ENCODE measurements around the gene NECTIN3.

Gene NECTIN3

GRCh38 chr3:111210866-111211564, 139.4 kb downstream of the NECTIN3 start:
- DNase-seq = no peak

DNA sequence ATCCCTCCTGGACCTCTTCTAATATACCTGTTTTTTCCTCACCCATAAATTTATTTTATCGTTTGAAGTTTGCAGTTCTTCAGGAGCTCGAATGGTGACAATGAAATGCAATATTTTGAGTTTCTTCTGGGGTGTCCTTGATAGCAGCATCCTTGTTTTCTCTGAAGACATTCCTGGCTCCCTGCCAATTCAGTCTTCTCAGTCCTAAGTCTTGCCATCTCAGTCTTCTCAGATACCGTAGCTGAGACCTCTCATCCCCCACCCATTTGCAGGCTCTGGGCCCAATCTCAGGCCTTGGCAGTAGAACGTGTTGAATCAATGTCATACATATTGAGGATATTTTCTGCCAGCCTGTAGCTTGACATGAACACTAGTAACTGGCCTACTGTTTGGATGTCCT, 140.9 kb downstream of the NECTIN3 start:
- DNase-seq = no peak

GRCh38 chr3:111215481-111215880, 143.9 kb downstream of the NECTIN3 start:
- DNase-seq = no peak

DNA sequence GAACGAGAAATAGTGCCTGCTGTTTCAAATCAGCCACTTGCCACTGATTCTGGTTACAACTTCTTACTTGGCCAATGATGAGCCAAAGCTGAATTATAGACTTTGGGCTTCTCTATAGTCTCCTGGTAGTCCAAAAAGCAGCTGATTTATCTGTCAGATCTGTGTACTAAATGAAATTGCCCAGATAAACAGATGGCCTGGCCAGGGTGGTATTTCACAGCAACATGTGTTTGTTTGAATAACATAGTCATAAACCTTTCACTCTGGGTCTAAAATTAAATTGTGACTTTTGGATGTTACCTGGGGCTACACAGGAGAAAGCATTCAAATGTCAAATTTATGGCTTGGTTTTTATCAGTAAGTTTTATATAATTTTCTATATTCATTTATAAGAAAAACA, 147.0 kb downstream of the NECTIN3 start:
- DNase-seq = no peak

DNA sequence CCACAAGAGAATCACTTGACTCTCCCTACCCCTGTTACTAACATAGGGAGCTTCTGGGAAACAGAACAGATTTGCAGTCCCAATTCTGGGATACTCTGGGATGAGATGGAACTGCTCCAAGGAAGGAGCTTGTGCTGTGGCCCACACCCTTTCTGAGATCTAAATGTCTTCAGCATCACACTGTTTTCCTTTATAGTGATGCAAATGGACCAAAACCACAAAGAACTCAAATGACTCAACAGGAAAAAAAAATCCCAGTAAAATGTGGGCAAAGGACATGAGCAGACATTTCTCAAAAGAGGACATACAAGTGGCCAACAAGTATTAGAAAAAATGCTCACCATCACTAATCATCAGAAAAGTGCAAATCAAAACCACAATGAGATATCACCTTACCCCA, 155.6 kb downstream of the NECTIN3 start:
- peak; percentile 28 for DNase-seq

DNA sequence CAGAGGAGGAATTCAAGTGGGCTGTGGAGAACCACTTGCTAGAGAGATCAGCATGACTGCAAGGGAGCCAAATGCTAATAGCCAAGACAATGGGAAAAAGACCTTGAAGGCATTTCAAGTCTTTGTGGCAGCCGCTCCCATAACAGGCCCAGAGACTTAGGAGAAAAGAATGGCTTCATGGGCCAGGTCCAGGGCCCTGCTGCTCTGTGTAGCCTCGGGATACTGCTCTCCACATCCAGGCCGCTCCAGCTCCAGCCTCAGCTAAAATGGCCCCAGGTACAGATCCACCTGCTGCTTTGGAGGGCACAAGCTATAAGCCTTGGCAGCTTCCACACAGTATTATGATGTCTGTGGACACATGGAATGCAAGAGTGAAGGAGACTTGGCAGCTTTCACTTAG, 157.7 kb downstream of the NECTIN3 start:
- no peak for DNase-seq

DNA sequence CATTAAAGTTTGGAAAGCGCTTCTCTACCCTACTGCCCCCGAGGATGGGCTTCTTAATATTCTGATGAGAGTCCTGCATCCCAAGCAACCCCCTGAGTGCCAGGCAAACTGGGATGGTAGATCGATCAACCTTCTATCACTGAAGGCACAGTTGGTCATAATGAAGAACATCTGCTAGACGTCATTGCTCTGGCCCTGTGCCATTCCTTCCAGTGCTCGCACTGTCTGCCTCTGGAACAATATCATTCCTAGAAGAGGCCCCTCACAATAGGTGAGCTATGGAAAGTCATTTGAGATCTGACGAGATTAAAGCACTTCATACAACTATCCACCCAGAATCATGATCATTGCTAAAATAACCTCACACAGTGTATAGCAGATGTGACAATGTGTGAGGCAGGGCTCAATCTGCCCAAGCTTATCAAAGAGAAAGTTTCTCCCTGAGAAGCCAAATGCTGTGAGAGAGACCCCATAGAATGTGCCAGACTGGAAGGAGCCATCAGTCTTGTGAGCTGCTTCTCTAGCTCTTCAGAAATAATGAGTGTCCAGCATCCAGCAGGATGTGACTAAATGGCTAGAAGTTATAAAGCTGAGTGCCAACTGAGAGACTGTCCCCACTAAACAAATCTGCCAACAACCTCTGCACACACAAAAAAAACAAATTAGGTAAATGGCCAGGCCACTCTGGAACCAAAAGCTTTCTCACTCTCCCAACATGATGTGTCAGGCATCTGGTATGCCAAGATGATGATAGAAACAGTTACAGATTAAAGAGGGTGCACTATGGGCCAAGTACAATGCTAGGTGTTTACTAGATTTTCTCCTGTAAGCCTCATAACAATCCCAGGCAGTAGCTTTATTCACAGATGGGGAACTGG, 165.5 kb downstream of the NECTIN3 start:
- peak; percentile 53 for DNase-seq

GRCh38 chr3:111237946-111238345, 166.3 kb downstream of the NECTIN3 start:
- DNase-seq = no peak

DNA sequence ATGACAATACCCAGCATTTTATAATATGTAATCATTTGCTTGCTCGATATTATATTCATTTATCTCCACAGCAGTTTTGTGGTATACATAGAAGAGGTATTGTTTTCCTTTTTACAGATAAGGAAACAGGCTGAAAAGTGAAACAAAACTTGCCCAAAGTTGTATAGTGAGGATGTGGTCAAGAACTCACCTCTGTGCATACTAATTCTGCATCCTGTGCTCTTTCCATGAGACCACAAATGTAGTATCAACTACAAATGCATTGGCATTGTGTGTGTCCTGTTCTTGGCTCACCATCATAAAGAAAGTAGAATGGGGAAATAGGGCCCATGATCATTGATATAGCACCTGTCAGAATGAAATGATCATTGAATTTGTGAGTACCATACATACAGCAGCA, 167.3 kb downstream of the NECTIN3 start:
- DNase-seq = no peak

DNA sequence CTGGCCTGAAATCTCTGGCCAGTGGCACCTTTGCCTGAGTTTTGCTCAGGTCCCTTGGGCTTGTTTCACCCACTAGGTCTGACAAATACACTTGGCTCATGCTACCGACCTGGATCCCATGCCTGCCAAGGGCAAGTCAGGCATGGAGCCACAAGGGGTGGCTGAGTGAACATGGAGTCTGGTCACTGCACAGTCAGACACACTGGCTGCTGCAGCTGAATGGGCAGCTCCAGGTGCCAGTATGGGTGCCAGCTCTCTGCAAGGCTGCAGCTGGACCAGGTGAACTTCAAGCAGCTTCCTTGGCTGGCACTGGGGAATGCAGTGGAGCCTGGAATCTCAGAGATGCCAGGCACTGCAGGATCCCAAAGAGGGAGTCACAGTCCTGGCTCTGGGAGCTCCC, 170.3 kb downstream of the NECTIN3 start:
- DNase-seq = no peak

Data from kidney glomerular epithelial cell (primary cell).